Suppressor macrophage treated with lipopolysaccharide for 4 hours (primary cell): ENCODE data around the gene PSME1.
"Not testable (repeated sequence)": the region's sequence is repeated elsewhere in the genome, so short reads cannot be mapped to it uniquely, and the experiment has no call there.

ENCODE experiments used
- DNase-seq: peaks from one replicate; pipeline ENCODE4 v3.0.0-alpha.2; 2020

PSME1 gene

DNA sequence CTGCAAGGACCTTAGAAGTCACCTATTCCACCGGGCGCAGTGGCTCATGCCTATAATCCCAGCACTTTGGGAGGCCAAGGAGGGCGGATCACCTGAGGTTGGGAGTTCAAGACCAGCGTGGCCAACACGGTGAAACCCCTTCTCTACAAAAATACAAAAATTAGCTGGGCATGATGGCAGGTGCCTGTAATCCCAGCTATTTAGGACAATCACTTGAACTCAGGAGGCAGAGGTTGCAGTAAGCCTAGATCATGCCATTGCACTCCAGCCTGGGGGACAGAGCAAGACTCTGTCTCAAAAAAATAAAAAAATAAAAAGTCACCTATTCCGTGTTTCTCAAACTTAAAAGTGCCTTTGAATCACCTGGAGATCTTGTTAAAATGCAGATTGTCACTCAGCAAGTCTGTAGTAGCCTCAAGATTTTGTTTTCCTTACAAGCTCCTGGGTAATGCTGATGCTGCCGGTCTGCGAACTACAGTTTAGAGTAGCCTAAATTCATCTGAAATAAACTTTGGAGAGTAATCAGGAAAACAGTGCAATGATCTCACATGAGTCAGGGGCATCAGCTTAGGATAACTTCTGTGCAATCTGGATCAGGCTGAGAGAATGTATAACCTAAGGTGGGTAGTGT, 30.3 kb upstream of the PSME1 start:
- DNase-seq = not testable (repeated sequence)

DNA sequence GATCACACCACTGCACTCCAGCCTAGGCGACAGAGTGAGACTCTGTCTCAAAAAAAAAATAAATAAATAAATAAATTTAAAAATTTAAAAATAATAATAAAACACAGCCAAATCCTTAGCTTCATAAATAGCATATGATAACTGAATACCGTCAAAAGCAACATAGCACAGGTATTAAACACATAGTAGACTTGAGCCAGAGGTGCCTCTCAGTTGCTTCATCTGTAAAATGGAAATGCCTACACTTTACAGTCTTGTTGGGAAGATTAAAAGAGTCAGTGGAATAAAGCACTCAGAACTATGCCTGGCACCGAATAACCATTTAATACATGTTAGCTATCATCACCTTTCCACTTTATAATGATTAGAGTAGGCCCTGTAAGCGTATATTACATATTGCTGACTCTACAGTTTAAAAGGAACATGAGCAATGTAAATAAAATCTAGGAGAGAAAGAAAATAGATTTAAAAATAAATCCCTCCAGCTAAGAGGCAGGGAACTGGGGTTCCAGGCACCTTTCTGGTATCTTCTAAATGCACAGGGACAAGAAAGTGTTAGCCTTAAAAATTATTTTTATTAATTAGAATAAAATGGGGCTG, 29.2 kb upstream of the PSME1 start:
- no peak for DNase-seq

DNA sequence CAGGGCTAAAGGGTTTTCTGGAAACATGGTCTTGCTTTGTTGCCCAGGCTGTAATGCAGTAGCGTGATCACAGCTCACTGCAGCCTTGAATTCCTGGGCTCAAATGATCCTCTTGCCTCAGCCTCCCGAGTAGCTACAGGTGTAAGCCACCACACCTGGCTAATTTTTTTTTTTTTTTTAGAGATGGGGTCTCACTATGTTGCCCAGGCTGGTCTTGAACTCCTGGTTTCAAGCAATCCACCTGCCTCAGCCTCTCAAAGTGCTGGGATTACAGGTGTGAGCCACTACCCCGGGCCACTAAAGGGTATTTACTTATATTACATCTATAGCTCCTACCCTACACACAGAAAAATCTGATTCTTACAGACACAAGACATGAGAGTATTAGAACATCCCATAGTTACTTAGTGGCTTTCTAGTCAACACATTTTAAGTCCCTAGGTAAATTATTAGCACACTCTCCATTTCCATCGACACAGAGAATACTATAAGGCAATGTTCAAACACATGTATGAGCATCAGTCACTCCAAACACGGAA, 27.6 kb upstream of the PSME1 start:
- no peak for DNase-seq

DNA sequence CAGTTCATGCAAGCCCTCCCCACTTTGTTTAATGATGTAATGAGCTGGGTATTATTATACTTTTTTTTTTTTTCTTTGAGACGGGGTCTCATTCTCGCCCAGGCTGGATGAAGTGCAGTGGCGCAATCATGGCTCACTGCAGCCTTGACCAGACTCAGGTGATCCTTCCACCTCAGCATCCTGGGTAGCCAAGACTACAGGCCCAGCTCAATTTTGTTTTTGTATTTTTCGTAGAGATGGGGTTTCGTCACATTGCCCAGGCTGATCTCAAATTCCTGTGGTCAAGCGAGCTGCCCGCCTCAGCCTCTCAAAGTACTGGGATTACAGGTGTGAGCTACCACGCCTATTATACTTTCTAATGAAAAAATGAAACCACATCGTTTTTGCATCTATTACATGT, 25.9 kb upstream of the PSME1 start:
- DNase-seq = no peak

DNA sequence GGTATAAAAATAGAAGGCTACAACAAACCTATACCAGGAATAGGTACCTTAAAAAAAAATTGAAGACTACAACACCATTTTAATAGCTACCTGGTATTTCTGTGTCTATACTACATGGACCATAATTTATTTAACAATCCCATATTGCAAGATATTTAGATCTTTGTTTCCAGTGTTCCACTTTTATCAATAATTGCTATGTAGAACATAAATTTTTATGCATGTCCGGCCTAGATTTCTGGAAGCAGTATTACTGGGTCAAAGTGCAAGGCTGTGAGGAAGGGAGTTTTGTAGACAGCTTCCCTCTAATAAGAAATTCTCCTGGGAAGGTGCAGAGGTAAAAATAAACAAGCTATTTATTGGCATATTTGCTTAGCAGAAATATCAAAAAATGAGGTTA, 25.5 kb upstream of the PSME1 start:
- no peak for DNase-seq

DNA sequence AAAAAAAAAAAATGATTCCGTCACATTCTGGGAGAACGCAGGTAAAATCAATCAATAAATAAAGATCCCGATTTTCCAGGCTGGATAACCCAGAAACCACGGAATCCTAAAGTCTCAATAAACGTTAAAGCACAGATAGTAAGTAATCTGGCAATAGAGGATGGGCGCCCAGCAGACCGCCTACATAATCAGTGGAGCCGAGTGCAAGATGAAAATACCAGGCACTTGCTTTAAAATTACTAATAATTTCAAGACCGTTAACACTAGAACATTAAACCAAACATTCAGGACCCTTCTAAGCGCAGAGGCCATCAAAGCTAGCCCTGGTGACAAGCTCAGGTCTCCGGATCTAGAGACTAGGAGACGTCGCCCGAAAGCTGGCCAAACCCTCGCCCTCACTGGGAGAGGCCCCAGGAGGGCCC, 22.6 kb upstream of the PSME1 start:
- no peak for DNase-seq

DNA sequence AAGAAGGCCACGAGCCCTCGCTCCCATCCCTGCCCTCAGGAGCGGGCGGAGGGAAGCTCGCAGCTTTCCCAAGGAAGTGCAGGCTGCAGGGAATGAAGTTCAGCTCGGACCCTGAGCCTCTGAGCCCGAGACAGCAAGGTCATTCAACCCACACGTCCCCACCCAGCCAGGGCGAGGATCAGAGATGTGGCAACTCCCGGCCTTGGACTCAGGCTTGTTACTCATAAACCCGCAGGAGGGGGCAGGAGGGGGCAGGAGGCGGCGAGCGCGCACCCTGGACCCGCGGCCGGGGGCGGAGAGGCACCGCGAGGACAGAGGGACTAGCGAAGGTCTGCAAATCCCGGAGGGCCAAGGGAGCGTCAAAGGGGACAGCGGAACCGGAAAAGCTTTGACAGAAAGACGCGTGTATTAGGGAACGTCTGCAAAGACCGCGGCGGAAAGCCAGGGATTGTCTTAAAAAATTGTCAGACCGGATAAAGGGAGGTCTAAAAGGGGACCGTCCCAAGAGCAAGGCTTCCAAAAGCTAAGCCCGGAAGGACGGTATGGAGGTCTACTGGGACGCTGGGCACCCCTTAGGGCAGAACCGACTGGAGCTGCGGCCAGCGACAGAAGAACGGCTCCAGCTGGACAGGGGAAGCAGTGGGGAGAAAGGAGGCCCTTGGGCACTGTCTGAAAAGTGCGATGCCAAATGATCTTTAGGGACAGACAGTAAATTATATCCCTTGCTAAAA, 22.0 kb upstream of the PSME1 start:
- peak; percentile 95 for DNase-seq

DNA sequence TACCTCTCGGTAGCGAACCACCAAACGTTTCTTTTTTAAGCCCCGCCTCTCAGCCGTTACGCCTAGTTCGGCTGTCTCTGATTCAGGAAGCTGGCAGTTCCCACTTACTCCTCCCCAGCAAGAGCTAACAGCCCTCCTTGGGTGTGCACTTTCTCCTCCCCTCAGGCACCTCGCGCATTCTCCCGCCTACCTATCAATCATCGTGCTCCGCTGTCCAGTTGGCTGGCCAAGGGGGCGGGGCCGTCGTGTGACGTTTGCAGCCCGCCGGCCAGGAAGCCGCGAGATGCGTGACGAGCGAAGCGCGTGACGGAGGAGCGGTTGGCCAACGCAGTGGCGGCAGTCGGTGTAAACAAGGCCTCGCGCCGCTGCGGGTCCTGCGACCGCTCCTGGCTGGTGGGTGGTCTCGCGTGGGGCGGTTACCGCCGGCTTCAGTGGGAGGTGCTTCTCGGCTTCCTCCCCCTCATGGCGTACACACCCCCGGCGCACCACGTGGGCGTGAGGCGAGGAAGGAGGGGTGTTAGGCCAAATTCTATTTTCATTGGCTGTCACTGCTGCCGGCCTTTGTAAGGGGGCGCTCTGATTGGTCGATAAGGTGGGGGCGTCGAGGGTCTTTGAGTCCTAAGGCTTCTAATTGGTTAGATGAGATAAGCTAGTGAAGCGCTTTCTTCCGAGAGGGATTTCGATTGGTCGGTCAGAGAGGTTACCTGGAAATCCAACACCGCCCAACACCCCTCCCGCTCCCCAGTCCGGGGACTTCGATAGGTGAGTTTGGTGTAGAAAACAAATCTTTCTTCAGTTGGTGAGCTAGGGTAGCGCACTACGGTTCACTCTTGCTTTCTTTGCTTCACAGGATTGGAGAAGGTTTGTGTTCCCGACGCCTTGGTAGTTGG, 21.2 kb upstream of the PSME1 start, which contains the start of the genes DCAF11 and NRL:
TSS of gene DCAF11 (plus strand) at position 246 of the 890 bp plus-strand sequence. CDS start 818 bp downstream, outside the sequence.
TSS of gene NRL (minus strand) at position 418 of the 890 bp plus-strand sequence. CDS start 32,101 bp downstream, outside the sequence.
- peak; percentile 100 for DNase-seq

DNA sequence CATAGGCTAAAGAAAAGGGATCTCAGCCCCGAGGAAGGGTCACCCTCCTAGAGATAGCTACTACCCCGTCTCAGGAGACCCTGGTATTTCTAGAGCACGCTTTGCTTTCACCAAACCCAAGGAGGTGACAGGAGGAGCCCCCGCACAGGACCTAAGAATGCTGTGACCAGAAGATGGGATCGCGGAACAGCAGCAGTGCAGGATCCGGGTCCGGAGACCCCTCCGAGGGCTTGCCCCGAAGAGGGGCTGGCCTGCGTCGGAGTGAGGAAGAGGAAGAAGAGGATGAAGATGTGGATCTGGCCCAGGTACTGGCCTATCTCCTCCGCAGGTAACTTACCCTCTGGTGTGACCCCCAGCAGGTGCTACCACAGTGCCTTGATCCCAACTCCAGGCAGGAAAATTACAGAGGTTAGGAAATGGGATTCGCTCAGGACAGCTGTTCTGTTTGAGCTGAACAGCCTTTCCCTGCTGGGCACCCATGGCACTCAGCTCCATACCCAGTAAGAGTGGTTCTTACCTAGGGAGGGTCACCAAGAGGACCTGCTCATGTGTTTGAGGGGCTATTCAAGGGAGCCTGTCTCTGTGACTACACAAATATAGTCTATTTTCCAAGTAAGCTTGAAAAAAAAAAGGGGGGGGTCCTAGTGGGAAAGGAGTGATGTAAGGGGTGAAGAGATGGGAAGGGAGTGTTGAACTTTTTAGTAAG, 20.4 kb upstream of the PSME1 start:
- DNase-seq = no peak

DNA sequence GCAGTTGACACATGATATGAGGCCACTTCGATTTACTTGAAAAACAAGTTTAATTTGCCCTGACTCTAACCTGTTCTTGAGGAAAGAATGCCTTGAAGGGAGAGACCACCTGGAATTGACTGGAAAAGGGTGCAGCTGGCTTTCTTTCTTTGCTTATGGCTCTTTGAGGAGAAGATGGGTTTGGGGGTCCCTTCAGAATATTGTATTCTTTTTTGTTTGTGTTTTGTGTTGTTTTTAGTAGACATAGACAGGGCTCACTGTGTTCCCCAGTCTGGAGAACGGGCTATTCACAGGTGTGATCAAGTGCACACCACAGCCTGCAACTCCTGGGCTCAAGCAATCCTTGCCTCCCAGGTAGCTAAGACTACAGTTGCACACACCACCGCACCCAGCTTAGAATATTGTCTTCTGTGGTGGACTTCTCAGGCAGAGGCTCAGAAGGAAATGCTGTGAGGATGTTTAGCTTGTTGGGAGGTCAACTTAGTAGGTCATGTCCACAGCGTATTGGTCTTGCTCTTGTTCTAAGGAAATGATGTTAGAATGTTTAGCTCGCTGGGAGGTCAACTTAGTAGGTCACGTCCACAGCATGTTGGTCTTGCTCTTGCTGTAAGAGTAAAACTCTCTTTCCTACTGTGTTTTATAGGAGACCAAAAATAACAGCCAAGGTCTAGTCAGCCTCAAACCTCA, 19.7 kb upstream of the PSME1 start:
- no peak for DNase-seq

DNA sequence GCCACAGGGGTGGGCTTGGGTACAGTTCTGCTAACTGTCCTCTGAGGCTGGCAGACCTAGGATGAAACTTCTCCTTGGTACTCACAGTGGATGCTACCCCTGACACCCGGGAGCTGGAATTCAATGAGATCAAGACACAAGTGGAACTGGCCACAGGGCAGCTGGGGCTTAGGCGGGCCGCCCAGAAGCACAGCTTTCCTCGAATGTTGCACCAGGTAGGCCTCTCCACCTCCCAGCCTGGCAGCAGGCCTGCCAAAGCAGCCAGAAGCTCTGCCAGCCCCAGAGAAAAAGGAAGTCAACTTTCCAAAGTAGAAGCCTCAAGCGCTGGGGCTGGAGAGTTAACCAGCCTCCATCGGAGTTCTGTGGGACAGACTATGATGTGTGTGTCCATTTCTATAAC, 18.8 kb upstream of the PSME1 start:
- no peak for DNase-seq

DNA sequence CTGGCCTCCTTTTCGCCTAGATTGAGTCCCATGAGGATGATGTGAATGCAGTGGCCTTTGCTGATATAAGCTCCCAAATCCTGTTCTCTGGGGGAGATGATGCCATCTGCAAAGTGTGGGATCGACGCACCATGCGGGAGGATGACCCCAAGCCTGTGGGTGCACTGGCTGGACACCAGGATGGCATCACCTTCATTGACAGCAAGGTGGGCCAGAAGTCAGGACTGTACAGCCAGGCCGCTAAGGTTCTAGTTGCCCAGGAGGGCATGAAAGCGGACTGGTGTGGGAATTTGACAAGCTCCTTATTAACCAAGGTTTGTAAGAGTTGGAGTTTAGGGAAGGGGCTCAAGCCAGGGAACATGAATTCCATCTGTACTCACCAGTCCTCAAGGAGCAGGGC, 16.3 kb upstream of the PSME1 start:
- DNase-seq = no peak

DNA sequence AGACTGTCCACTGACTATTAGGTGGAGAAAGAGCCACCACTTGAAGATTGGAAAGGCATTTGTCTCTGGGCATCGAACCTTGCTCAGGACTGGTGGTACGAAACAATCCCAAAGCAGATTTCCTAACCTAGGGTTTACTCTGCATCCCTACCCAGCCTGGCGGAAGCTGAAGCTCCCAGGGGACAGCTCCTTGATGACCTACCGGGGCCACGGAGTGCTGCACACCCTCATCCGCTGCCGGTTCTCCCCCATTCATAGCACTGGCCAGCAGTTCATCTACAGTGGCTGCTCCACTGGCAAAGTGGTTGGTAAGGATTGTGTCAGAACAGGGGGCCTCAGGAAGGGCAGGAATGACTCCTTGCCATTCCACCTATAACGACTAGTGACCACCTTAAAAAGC, 14.8 kb upstream of the PSME1 start:
- no peak for DNase-seq

DNA sequence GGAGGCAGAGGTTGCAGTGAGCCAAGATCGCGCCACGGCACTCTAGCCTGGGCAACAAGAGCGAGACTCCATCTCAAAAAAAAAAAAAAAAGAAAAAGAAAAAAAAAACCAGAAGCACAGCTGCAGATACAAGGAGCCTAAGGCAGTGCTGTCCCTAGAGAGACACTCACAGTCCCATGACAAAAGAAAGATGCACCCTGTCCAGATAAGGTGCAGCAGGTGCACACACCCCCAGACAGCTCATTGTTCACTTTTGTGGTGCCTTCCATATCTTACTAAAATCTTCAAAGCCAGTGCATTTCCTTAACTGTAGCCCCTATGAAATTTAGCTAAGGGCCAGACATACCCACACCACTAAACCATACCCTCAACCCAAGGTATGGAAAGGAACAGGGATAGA, 13.6 kb upstream of the PSME1 start:
- DNase-seq = no peak

DNA sequence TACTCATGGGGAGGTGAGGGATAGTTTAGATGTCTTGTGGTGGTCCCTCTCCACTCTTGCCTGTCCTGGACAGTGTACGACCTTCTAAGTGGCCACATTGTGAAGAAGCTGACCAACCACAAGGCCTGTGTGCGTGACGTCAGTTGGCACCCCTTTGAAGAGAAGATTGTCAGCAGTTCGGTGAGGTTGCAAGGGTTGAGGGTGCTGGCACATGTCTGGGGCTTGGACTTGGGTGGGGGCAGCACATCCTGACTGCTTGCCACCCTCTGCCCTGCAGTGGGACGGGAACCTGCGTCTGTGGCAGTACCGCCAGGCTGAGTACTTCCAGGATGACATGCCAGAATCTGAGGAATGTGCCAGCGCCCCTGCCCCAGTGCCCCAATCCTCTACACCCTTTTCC, 13.1 kb upstream of the PSME1 start:
- no peak for DNase-seq

DNA sequence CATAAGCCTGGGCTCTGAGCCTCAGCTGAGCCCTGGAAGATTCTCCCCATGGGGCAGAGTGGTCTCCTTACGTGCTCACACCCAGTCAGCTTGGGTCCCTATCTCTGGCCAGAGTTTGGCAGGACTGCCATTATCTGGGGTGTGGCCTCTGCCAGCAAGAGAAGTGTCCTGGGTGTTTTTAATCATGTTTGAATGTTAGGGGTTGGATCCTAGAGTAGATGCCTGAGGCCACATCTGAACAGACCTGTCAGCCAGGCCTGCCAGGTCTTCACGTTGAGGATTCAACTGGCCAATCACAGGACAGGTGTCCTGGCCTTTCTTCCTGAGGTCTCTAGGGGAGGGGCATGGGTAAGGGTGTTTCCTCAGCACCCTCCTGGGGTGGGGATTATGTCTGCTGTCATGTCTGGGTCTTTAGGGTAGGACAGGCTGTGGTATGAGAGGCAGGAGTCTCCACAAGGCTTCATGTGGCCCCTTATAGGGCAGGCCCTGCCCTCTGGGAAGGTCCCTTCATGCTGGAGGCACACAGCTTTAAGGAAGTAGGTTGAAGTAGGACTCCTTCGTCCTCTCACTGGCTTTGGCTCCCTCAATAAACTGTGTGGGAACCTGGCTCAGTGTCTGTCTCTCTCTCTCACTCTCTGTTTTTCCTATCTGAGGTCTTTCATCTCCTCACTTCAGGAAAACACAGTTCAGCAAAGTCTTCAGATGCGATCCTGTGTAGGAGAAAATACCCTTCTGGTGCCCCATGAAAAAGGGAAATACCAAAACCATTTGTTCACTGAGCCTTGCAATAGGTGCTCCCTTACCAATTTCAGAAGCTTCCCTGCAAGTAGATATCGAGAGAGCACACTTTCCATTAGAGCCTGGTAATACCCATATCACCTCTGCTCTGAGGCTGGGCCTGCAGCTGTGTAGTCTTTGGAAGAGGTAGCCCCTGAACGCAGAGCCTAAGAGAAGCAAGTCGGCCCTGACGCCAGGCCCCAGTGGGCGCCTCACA, 12.3 kb upstream of the PSME1 start:
- DNase-seq = no peak

DNA sequence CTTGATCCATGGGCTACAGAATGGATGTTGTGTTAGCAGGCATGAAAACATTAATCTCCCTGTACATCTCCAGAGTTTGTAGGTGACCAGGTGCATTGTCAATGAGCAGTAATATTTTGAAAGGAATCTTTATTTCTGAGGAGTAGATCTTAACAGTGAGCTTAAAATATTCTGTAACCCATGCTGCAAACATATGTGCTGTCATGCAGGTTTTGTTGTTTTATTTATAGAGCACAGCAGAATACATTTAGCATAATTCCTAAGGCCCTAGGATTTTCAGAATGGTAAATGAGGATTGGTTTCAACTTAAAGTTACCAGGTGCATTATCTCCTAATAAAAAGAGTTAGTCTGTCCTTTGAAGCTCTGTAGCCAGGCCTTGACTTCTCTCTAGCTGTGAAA, 9.1 kb upstream of the PSME1 start:
- no peak for DNase-seq

DNA sequence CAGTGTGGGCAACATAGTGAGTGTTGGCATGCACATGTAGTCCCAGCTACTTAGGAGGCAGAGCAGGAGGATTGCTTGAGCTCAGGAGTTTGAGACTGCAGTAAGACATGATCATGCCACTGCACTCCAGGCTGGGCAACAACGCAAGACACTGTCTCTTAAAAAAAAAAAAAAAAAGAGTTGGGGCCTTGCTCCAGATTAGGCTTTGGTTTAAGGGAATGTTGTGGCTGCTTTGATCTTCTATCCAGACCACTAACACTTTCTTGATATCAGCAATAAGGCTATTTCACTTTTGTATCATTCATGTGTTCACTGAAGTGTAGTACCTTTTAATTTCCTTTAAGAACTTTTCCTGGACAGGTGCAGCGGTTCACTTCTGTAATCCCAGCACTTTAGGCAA, 8.3 kb upstream of the PSME1 start:
- DNase-seq = no peak

DNA sequence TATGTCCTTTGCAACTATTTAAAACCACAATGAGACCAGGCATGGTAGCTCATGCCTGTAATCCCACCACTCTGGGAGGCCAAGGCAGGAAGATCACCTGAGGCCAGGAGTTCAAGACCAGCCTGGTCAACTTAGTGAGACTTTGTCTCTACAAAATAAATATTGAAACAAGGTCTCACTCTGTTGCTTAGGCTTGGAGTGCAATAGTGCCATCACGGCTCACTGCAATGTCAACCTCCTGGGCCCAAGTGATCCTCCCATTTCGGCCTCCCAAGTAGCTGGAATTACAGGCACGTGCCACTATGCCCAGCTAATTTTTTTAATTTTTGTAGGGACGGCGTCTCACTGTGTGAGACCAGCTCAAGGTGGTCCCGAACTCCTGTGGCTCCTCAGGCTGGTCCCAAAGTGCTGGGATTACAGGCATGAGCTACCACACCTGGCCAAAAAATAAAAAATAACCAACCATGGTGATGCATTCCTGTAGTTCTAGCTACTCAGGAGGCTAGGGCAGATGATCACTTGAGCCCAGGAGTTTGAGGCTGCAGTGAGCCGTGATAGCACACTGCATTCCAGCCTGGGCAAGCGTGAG, 6.5 kb upstream of the PSME1 start:
- DNase-seq = no peak

DNA sequence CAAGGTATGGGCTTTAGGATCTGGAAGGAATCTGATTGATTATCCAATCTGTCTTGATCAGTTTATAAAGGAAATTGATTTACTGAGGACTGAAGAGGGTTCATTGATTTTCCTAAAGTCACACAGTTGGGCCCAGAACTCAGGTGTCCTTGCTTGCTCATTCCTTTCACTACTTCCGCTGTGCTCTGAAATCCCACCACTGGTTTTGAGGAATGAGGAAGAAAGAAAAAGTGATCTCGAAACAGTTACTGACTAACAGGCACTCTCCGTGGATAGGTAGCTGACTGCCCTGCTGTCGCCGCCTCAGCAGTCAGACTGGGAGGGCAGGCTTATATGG, 5.6 kb upstream of the PSME1 start, which contains the start of gene FITM1:
TSS of gene FITM1 (plus strand) at position 280 of the 337 bp plus-strand sequence. CDS start 905 bp downstream, outside the sequence.
- DNase-seq = no peak
